C4-2B (cell line): ENCODE data around the gene WDR53.

Source experiments
- ZFX ChIP-seq: fragments of 450-650 bp; IDR thresholded peaks from 2 replicates; pipeline ENCODE4 v1.6.1; 2017
- TF ChIP-seq, protein P1 (sequence below): fragments of 450-650 bp; conservative IDR thresholded peaks from 2 replicates; pipeline ENCODE4 v1.5.1; 2017; ENCODE audit warnings: mild to moderate bottlenecking

DNA sequence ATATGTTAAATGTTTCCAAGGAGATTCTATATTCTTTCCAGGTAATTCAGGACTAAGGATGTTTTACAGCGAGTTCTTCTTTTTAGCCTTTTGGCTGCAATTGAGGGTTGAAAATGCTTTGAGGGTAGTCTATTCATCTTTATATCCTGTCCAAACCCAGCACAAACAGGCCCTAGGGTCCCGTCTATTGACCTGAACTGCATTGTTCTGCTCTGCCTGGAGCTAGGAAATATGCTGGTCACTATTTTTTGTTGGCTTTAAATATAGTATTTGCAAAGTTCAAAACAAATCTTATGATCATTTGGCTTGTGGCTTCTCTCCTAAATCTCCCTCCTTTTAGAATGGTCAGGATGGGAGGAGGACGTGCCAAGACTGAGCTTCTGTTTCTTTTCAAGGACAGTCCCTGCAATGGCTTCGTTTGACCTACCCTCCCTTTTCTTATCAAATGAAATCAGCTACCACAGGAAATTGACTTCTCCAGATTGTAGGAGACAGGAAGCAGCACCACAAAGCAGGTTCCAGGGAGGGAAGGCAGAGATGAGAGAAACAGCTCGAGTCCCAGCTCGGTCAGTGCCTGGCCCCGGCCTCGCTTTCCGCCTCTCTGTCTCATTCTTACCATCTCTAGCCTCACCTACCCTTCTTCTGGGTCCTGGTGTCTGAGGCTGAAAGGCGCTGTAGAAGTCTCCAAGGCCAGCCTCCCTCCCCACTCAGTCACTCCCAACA is 43.6 kb upstream of the WDR53 start:
- TF ChIP-seq, protein P1, sequence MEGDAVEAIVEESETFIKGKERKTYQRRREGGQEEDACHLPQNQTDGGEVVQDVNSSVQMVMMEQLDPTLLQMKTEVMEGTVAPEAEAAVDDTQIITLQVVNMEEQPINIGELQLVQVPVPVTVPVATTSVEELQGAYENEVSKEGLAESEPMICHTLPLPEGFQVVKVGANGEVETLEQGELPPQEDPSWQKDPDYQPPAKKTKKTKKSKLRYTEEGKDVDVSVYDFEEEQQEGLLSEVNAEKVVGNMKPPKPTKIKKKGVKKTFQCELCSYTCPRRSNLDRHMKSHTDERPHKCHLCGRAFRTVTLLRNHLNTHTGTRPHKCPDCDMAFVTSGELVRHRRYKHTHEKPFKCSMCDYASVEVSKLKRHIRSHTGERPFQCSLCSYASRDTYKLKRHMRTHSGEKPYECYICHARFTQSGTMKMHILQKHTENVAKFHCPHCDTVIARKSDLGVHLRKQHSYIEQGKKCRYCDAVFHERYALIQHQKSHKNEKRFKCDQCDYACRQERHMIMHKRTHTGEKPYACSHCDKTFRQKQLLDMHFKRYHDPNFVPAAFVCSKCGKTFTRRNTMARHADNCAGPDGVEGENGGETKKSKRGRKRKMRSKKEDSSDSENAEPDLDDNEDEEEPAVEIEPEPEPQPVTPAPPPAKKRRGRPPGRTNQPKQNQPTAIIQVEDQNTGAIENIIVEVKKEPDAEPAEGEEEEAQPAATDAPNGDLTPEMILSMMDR = no peak
- no peak for TF ChIP-seq ZFX
